Activated CD8-positive, alpha-beta T cell treated with anti-CD3 and anti-CD28 coated beads for 36 hours (primary cell): ENCODE data around the gene INPP4B. TPM values are rescaled to one million over a fixed set of nuclear protein-coding genes. Genes with fewer than 3 reads are reported as not detected.
"Not testable (repeated sequence)": the region's sequence is repeated elsewhere in the genome, so short reads cannot be mapped to it uniquely, and the experiment has no call there.

Experiments used
- ATAC-seq: fragments of 200-7000 bp; cut with Tn5 transposase; one replicate; pipeline ENCODE4 v1.10.0; 2021; ENCODE audit warnings: mild to moderate bottlenecking, moderate library complexity
- CTCF ChIA-PET: fragments of 350-600 bp; sonication (Branson Sonifier 250); formaldehyde crosslinking; loops from one replicate; lab custom pipeline; 2021; ENCODE audit warnings: antibody characterized with exemption; lab: Charles Lee
- POLR2A ChIA-PET: fragments of 350-600 bp; sonication (Branson Sonifier 250); formaldehyde crosslinking; loops from one replicate; lab custom pipeline; 2021; ENCODE audit warnings: antibody characterized with exemption; lab: Charles Lee
- DNase-seq: peaks from one replicate; pipeline ENCODE4 v3.0.0-alpha.2; 2020
- H3K27ac Mint-ChIP-seq: one replicate; pipeline ENCODE4 v1.8.0; 2021; ENCODE audit warnings: mild to moderate bottlenecking, mixed read lengths
- H3K27me3 Mint-ChIP-seq: one replicate; pipeline ENCODE4 v1.8.0; 2021; ENCODE audit warnings: mixed read lengths
- H3K36me3 Mint-ChIP-seq: one replicate; pipeline ENCODE4 v1.8.0; 2021; ENCODE audit warnings: low read depth, mixed read lengths
- H3K4me1 Mint-ChIP-seq: one replicate; pipeline ENCODE4 v1.8.0; 2021; ENCODE audit warnings: low read depth, mixed read lengths
- H3K4me3 Mint-ChIP-seq: one replicate; pipeline ENCODE4 v1.8.0; 2021; ENCODE audit warnings: mild to moderate bottlenecking, moderate library complexity, mixed read lengths
- H3K9me3 Mint-ChIP-seq: one replicate; pipeline ENCODE4 v1.8.0; 2021; ENCODE audit warnings: mixed read lengths
- intact Hi-C: fragments of 100-400 bp; cut with micrococcal nuclease; formaldehyde crosslinking; loops from one replicate; pipeline ENCODE4 v1.10.0; 2022
- total RNA-seq, 2 experiments: library from RNA; stranded (reverse); gene quantifications; one replicate each; pipeline ENCODE4 v1.2.3, GENCODE V29; 2021
- TF ChIP-seq, protein P1 (sequence below): fragments of 200-600 bp; IDR thresholded peaks from one replicate; pipeline ENCODE4 v1.8.0; 2022; ENCODE audit warnings: antibody characterized with exemption, mild to moderate bottlenecking

The INPP4B gene
- total RNA-seq, 2 experiments from 2014 or later, result 46.1 to 46.9 TPM

DNA sequence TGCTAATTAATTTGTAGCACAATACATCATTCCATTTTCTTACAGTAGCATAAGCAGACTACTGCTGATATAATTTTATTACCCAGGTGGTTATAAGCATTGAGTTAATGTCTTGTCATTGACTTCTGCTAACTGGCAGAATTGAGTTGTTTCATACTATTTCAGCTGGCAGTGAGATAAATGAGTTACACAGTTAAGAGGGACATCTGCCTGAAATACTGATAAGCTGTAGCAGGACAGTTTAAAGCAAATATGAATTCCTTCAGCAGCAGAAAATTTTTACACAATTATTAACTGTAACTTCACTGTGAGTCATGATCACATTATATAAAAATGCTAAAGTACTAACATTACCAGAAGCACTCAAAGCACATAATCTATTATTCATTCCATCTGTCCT is 326.8 kb downstream of the INPP4B start:
- ChIA-PET CTCF (no interaction called here), POLR2A (no interaction called here)
- peaks cover 5% of the 10 kb centered on the region for H3K4me1 Mint-ChIP-seq
- TF ChIP-seq, protein P1, sequence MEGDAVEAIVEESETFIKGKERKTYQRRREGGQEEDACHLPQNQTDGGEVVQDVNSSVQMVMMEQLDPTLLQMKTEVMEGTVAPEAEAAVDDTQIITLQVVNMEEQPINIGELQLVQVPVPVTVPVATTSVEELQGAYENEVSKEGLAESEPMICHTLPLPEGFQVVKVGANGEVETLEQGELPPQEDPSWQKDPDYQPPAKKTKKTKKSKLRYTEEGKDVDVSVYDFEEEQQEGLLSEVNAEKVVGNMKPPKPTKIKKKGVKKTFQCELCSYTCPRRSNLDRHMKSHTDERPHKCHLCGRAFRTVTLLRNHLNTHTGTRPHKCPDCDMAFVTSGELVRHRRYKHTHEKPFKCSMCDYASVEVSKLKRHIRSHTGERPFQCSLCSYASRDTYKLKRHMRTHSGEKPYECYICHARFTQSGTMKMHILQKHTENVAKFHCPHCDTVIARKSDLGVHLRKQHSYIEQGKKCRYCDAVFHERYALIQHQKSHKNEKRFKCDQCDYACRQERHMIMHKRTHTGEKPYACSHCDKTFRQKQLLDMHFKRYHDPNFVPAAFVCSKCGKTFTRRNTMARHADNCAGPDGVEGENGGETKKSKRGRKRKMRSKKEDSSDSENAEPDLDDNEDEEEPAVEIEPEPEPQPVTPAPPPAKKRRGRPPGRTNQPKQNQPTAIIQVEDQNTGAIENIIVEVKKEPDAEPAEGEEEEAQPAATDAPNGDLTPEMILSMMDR, result no peak
- no peaks in the 10 kb centered on the region for H3K27me3 Mint-ChIP-seq
- no peaks in the 10 kb centered on the region for H3K36me3 Mint-ChIP-seq
- no peak overlapping the region for H3K4me3 Mint-ChIP-seq
- no peak for DNase-seq
- intact Hi-C loops, result no loop called here
- H3K9me3 Mint-ChIP-seq, result no peaks in the 10 kb centered on the region
- no peak overlapping the region for H3K27ac Mint-ChIP-seq
- ATAC-seq, result no peak

DNA sequence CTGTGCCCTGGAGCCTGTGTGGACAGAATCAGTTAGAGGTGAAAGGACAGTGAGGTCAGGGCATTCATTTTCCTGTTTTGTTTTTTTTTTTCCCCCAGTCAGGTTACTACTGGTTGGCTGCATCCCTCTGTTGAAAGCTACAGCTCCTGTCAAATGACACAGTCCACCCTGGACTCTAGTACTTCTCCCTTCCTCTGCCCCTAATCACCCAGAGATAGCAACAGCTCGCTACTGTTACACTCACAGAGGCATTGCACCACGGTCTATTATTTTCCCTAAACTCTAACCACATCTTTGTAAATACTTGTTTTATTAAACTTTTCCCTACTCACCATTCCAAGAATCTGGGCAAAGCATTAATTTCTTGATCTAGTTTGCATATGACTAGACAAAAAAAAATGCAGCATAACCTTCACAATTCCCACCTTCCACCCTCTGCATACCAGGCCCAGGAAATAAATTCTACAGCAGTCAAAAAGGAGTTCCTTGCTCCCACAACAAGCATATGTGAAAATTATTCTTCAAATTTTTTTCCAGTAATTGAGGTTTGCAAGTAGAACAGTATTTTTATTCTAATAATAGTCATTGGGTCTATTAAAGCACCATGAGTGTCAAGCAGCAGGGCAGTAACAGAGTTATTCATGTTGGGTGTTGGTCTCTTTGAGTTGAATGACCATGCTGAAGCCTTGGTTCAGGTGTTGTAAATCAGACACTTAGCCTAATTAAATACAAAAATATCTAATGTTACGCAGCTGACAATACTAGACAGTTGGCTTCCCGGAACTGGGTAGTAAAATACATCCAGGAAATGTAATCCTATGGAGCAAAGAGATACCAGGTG is 329.2 kb downstream of the INPP4B start:
- no peaks in the 10 kb centered on the region for H3K36me3 Mint-ChIP-seq
- H3K9me3 Mint-ChIP-seq, result no peaks in the 10 kb centered on the region
- H3K4me1 Mint-ChIP-seq, result no peaks in the 10 kb centered on the region
- CTCF ChIA-PET, result no interaction called here
- intact Hi-C loops, result no loop called here
- TF ChIP-seq, protein P1, result no peak
- no peak overlapping the region for H3K27ac Mint-ChIP-seq
- no peak for DNase-seq
- no peak for ATAC-seq
- POLR2A ChIA-PET, result no interaction called here
- no peaks in the 10 kb centered on the region for H3K27me3 Mint-ChIP-seq
- no peak overlapping the region for H3K4me3 Mint-ChIP-seq

DNA sequence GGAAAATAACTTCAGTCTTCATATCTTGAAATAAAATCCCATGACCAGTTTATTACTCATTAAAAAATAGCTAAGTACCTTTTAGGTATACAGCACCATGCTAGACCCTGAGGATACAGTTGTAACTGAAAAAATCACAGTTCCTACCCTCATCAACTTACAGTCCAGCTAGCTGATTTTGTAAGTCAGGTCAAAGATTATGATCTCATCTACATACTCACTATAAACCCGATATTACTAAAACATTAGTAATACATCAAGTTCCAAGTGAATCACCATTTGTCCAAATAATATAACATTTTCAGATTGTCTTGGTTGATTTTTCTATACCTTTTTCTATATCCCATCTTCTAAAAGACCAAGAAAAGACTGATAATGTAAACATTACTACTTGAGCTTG is 333.9 kb downstream of the INPP4B start:
- TF ChIP-seq, protein P1, result no peak
- ATAC-seq (no peak), DNase-seq (no peak)
- no peaks in the 10 kb centered on the region for H3K4me1 Mint-ChIP-seq
- intact Hi-C loops, result no loop called here
- CTCF ChIA-PET, result no interaction called here
- no peak overlapping the region for H3K4me3 Mint-ChIP-seq
- no peaks in the 10 kb centered on the region for H3K27me3 Mint-ChIP-seq
- no peaks in the 10 kb centered on the region for H3K36me3 Mint-ChIP-seq
- no peaks in the 10 kb centered on the region for H3K9me3 Mint-ChIP-seq
- POLR2A ChIA-PET, result interaction anchor here (0.6 kb wide), 1 partner anchor 54 kb away, joined by 3 read pairs; no protein-coding TSS in a partner anchor
- no peak overlapping the region for H3K27ac Mint-ChIP-seq

DNA sequence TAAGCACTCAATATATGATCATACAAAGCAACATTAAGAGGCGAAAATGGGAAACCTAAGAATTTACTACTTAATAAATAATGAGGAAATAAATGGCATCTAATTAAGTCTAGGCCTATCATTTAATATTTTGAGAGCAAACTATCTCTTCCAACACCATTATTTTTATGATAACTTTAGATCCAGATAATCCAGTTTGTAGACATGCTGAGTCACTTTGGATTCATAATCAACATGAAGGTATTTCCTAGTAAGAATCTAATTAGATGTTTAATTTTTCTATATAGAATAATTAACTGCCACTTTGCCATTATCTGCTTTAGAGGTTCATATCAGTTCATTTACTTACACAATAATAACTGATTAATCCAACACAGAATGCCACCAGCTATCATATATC is 336.2 kb downstream of the INPP4B start:
- DNase-seq, result no peak
- Mint-ChIP-seq H3K4me3 (no peak overlapping the region), H3K27ac (no peak overlapping the region), H3K27me3 (no peaks in the 10 kb centered on the region), H3K9me3 (no peaks in the 10 kb centered on the region), H3K36me3 (no peaks in the 10 kb centered on the region), H3K4me1 (no peaks in the 10 kb centered on the region)
- no peak for ATAC-seq
- POLR2A ChIA-PET, result no interaction called here
- CTCF ChIA-PET, result no interaction called here
- TF ChIP-seq, protein P1, result no peak
- intact Hi-C loops, result no loop called here

DNA sequence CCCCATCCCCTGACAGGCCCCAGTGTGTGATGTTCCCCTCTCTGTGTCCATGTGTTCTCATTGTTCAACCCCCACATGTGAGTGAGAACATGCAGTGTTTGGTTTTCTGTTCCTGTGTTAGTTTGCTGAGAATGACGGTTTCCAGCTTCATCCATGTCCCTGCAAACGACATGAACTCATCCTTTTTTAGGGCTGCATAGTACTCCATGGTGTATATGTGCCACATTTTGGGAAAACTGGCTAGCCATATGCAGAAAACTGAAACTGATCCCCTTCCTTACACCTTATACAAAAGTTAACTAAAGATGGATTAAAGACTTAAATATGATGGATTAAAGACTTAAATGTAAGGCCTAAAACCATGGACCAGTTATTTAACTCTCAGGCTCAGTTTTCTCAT is 336.7 kb downstream of the INPP4B start:
- CTCF ChIA-PET, H3K36me3 Mint-ChIP-seq, H3K4me1 Mint-ChIP-seq, ATAC-seq, POLR2A ChIA-PET, H3K9me3 Mint-ChIP-seq, H3K4me3 Mint-ChIP-seq, DNase-seq, H3K27ac Mint-ChIP-seq, intact Hi-C loops, H3K27me3 Mint-ChIP-seq: not testable (repeated sequence)
